Neuron (in vitro differentiated cells): ENCODE data around the gene ARL10.
"Not testable (repeated sequence)": the region's sequence is repeated elsewhere in the genome, so short reads cannot be mapped to it uniquely, and the experiment has no call there.

Source experiments
- H2AFZ ChIP-seq: one replicate; pipeline ENCODE4 v1.6.1; 2013; ENCODE audit warnings: low read depth, mild to moderate bottlenecking, inconsistent platforms, low read length, moderate library complexity
- H3K27me3 ChIP-seq: one replicate; pipeline ENCODE4 v1.6.1; 2013; ENCODE audit warnings: low read length; ENCODE audit not compliant: insufficient read depth
- H3K36me3 ChIP-seq: one replicate; pipeline ENCODE4 v1.6.1; 2013; ENCODE audit warnings: low read length; ENCODE audit not compliant: insufficient read depth
- H3K4me1 ChIP-seq: one replicate; pipeline ENCODE4 v1.6.1; 2013; ENCODE audit warnings: low read length; ENCODE audit not compliant: insufficient read depth
- H3K4me3 ChIP-seq: 2 replicates; pipeline ENCODE4 v1.5.1; 2013; ENCODE audit warnings: mild to moderate bottlenecking, low read length, moderate library complexity
- H3K9me3 ChIP-seq: one replicate; pipeline ENCODE4 v1.6.1; 2013; ENCODE audit warnings: low read length

ARL10 gene

DNA sequence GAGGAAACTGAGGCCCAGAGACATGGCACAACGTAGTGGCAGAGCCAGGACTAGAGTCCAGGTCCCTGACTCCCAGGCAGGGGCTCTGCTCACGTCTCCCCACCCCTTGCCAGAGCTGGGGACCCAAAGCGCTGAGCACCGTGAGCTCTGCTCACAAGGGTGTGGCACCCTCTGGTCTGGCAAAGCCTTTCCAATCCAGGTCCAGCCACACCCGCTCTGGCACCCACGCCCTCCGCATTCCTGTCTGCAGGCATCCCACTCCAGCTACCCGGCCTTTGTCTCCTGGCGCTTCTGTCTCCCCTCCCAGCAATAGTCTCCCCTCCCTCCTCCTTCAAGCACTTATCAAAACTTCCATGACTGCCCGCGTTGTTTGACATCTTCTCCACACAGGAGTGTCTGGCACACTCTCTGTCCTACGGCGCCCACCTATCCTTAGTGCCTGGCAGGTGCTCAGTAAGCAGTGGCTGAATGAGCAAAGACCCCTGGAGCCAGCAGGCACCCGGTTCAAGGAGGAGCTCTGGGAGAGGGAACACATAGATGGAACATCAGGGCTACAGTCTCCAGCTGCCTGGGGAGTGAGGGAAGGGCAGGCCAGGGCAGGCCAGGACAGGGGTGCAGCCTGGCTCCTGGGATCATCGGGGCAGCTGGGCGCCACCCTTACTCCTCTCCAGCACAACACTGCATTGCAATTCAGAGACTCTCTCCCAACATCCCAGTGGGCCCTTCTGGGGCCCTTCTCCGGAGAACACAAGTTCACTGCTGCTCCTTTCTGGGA is 35.3 kb downstream of the ARL10 start:
- H3K27me3 ChIP-seq, result no peaks in the 10 kb centered on the region
- H3K9me3 ChIP-seq, result no peaks in the 10 kb centered on the region
- no peak overlapping the region for H2AFZ ChIP-seq
- no peaks in the 10 kb centered on the region for H3K4me1 ChIP-seq
- no peak overlapping the region for H3K4me3 ChIP-seq
- peaks cover 3% of the 10 kb centered on the region for H3K36me3 ChIP-seq

- Histone ChIP-seq H3K27me3 (no peaks in the 10 kb centered on the region), H3K36me3 (peaks cover 7% of the 10 kb centered on the region), H3K9me3 (no peaks in the 10 kb centered on the region), H2AFZ (no peak overlapping the region), H3K4me1 (no peaks in the 10 kb centered on the region), H3K4me3 (no peak overlapping the region)
Measured at GRCh38 chr5:176401281-176402205, 36.3 kb downstream of the ARL10 start.

- Histone ChIP-seq H3K4me3 (no peak overlapping the region), H3K4me1 (no peaks in the 10 kb centered on the region), H3K36me3 (peaks cover 18% of the 10 kb centered on the region), H3K27me3 (no peaks in the 10 kb centered on the region), H3K9me3 (no peaks in the 10 kb centered on the region), H2AFZ (no peak overlapping the region)
Measured at GRCh38 chr5:176405656-176406435, 40.6 kb downstream of the ARL10 start.

DNA sequence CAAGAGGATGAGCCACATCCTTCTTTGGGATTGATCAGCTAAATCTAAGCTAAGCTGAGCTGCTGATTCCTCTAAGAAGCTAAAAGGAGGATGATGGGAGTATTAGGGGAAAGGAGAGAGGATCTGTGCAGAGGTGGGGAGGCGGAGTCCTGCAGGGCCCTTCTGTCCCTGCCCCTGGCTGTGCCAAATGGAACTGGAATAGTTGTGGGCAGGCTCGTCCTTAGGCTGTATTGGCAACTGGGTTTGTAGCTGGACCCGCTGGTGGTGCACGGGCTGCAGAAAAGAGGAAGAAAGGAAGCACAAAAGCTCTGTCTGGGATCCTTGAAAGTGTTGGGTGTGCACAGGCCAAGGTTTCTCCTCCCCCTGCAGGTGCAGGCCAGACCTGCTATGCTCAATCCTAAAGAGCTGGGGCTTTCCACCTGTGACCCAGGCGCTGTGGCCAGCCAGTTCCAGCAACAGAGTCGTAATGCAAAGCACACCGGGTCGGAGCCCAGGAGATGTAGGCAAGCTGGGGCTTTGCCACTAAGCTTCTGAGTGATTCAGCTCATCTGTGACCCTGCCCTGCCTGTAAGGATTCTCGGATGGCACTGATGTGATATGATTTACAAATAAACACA is 41.3 kb downstream of the ARL10 start:
- H2AFZ ChIP-seq, result no peak overlapping the region
- H3K27me3 ChIP-seq, result no peaks in the 10 kb centered on the region
- no peak overlapping the region for H3K4me3 ChIP-seq
- peaks cover 18% of the 10 kb centered on the region for H3K36me3 ChIP-seq
- no peaks in the 10 kb centered on the region for H3K9me3 ChIP-seq
- no peaks in the 10 kb centered on the region for H3K4me1 ChIP-seq

DNA sequence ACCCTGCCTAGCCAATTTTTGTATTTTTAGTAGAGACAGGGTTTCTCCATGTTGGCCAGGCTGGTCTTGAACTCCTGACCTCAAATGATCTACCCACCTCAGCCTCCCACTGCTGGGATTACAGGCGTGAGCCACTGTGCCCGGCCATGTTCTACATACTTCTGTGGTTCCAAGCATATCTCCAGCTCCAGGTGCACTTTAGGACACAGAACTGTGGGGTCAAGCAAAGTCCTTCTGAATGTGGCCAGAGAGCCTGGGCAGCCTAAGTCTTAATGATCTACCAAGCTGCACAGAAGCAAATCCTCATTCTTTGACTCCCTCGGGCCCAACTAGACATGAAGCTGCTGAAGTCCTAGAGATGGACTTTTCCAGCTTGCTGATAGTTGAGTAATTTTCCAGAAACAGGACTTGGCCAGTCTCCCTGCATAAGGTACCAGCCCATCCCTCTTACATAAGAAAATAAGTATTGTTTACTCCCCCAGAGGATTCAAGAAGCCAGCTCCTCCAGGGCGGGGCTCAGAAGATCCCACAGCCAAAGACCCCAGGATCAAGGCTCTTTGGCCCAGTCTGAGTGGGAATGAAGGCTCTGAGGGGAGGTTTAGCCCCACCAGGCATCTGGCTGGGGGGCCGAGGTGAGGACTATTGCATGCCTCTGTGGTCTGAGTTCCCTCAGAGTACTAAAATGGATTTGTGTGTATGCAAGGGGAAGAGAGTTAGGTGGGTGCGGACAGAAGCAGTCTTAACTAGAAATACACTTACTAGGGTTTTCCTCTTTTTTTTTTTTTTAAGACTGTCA is 42.4 kb downstream of the ARL10 start:
- H3K27me3 ChIP-seq, result no peaks in the 10 kb centered on the region
- H3K36me3 ChIP-seq, result peaks cover 18% of the 10 kb centered on the region
- H2AFZ ChIP-seq, result no peak overlapping the region
- no peaks in the 10 kb centered on the region for H3K9me3 ChIP-seq
- H3K4me3 ChIP-seq, result no peak overlapping the region
- H3K4me1 ChIP-seq, result no peaks in the 10 kb centered on the region

DNA sequence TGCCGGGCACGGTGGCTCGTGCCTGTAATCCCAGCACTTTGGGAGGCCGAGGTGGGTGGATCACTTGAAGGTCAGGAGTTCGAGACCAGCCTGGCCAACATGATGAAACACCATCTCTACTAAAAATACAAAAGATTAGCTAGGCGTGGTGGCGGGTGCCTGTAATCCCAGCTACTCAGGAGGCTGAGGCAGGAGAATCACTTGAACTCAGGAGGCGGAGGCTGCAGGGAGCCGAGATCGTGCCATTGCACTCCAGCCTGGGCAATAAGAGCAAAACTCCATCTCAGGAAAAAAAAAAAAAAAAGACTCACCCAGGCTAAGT is 42.9 kb downstream of the ARL10 start:
- H2AFZ ChIP-seq, H3K27me3 ChIP-seq, H3K4me3 ChIP-seq, H3K9me3 ChIP-seq, H3K4me1 ChIP-seq: not testable (repeated sequence)
- peaks cover 18% of the 10 kb centered on the region for H3K36me3 ChIP-seq

DNA sequence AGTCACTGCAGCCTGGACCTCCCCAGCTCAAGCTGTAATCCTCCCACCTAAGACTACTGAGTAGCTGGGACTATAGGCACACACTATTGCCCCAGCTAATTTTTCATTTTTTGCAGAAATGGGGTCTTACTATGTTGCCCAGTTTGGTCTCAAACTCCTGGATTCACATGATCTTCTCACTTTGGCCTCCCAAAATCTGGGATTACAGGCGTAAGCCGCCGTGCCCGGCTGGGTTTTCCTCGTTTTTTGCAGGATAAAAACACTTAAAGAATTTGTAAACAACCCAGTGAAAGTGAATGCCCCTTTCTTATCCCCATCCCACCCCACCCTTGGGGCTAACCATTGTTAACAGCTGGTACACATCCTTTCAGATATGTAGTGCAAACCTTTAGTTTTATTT is 43.3 kb downstream of the ARL10 start:
- no peaks in the 10 kb centered on the region for H3K9me3 ChIP-seq
- H3K4me3 ChIP-seq, result no peak overlapping the region
- no peaks in the 10 kb centered on the region for H3K4me1 ChIP-seq
- no peaks in the 10 kb centered on the region for H3K27me3 ChIP-seq
- H3K36me3 ChIP-seq, result peaks cover 18% of the 10 kb centered on the region
- H2AFZ ChIP-seq, result no peak overlapping the region

DNA sequence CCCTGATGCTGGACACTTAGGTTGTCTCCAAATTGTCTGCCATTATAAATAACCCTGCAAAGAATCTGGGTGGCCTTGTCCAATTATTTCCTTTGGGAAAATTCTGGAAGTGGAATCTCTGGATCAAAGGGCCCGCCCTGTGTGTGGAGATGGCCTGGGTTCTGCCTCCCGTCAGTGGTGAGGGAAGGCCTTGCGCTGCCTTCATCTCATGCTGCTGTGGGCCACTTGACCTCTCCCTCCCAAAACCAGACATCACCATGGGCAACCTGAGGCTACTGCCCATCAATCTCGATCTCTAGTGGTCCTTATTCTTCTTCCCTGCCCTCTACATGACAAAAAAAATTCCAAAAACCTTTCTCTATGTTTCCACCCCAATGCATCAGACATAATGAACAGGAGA is 44.5 kb downstream of the ARL10 start:
- Histone ChIP-seq H3K36me3 (peaks cover 18% of the 10 kb centered on the region), H3K4me1 (no peaks in the 10 kb centered on the region), H3K9me3 (no peaks in the 10 kb centered on the region), H3K4me3 (no peak overlapping the region), H2AFZ (no peak overlapping the region), H3K27me3 (no peaks in the 10 kb centered on the region)

DNA sequence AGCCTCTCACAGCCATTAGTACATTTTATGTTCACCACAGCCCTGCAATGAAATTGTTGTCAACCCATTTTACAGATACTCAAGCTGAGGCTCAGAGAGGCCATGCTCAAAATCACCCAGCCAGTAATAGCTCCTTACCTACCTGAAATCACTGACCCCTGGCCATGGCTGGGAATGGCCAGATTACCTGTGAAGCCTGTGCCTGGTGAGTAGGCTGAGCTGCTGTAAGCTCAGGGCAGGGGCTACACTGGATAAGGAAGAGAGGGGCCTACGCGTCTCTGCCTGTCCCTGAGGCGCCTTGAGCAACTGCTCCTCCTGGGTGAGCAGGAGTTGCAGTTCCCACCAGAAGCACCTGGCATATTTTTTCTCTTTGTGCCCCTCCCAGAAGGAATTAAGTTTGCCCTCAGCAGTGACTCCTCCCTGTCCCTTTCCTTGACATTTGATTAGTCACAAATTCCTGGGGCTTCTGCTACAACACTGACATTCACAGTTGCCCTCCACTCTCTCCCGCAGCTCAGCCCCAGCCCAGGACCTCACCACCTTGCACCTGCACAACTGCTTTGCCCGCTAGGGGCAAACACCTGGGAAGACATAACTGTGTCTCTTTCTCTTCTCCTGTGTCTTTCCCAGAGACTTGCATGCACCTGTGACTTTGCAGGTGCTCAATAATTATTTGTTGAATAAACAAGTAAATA is 45.3 kb downstream of the ARL10 start:
- Histone ChIP-seq H3K9me3 (no peaks in the 10 kb centered on the region), H3K36me3 (peaks cover 17% of the 10 kb centered on the region), H2AFZ (no peak overlapping the region), H3K4me1 (peaks cover 2% of the 10 kb centered on the region), H3K4me3 (no peak overlapping the region), H3K27me3 (no peaks in the 10 kb centered on the region)

DNA sequence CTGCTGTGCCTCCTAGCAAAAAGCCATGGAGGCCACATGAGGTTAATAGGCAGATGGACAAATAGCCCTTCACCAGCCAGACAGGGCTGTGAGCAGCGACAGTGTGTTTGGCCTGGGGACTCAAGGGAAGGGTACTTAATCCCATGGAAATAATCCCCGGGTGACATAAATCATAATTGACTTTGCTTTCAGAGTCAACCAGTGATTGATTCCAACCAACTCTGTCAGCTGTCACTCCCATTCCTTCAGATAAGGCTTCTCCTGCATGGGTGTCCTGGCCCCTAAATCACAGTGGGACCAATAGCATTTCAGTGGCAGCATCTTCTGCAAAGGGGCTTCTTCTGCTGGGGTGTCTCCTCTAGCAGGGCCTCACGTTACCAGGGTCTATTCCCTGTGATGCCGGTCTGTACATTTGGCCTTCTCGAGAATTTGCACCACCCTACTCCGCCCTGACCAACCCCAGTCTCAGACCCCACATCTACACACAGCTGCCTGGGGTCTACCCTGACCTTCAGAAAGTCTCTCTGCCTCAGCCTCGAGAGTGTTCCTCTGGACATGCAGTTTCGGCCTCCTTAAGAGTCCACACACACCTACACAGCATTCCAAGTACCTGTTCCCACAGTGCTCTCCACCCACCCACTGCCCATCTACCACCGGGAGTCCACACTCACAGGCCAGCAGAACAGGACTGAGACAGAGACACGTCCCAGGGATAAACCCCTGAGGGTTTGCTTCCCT is 47.4 kb downstream of the ARL10 start:
- Histone ChIP-seq H3K27me3 (no peaks in the 10 kb centered on the region), H3K4me1 (peaks cover 8% of the 10 kb centered on the region), H3K4me3 (no peak overlapping the region), H3K9me3 (no peaks in the 10 kb centered on the region), H3K36me3 (peaks cover 8% of the 10 kb centered on the region), H2AFZ (no peak overlapping the region)

- H2AFZ ChIP-seq, result no peak overlapping the region
- H3K9me3 ChIP-seq, result no peaks in the 10 kb centered on the region
- no peaks in the 10 kb centered on the region for H3K27me3 ChIP-seq
- peaks cover 8% of the 10 kb centered on the region for H3K4me1 ChIP-seq
- H3K36me3 ChIP-seq, result peaks cover 5% of the 10 kb centered on the region
- H3K4me3 ChIP-seq, result no peak overlapping the region
Measured at GRCh38 chr5:176413255-176413565, 47.9 kb downstream of the ARL10 start.
